Endothelial cell of umbilical vein (primary cell): ENCODE measurements around the gene C1RL. TPM values are rescaled to one million over a fixed set of nuclear protein-coding genes. Genes with fewer than 3 reads are reported as not detected.
A peak's percentile ranks its signal among the peaks of the same experiment; 100 is the strongest.

Experiments used
- BruUV-seq: library from RNA; stranded (reverse); fragments of 400-500 nt; replicated peaks from 2 replicates; lab custom pipeline; 2021; lab: Mats Ljungman, UMichigan
- CTCF ChIA-PET: fragments of 300-600, 350-600 bp; sonication (Branson Sonifier 250); formaldehyde crosslinking; loops from one replicate; lab custom pipeline; 2021; ENCODE audit warnings: antibody characterized with exemption, inconsistent platforms; lab: Charles Lee
- POLR2A ChIA-PET: fragments of 300-600, 350-600 bp; sonication (Branson Sonifier 250); formaldehyde crosslinking; loops from one replicate; lab custom pipeline; 2021; ENCODE audit warnings: antibody characterized with exemption, inconsistent platforms; lab: Charles Lee
- DNase-seq: peaks from one replicate; pipeline ENCODE4 v3.0.0-alpha.2; 2011; ENCODE audit warnings: low read depth, low spot score
- FAIRE-seq: peaks from 2 replicates; lab custom pipeline; 2011; peaks lifted over from hg19 to GRCh38; lab: Jason Lieb, UNC
- H2AFZ ChIP-seq: 2 replicates; pipeline ENCODE4 v1.6.0; 2012; ENCODE audit warnings: low read depth, low read length, control low read depth, inconsistent platforms
- H3K27ac ChIP-seq: 2 replicates; pipeline ENCODE4 v1.5.1; 2011; ENCODE audit warnings: low read depth, mild to moderate bottlenecking, control low read depth, low read length, moderate library complexity; ENCODE audit not compliant: insufficient read depth
- H3K27me3 ChIP-seq, 2 experiments: 2 replicates each; pipeline versions ENCODE4 v1.6.0 to v1.6.1; 2011; ENCODE audit warnings: low read length in 2 of 2, mixed read lengths in 1 of 2; ENCODE audit not compliant: control insufficient read depth in 2 of 2, insufficient read depth in 2 of 2
- H3K36me3 ChIP-seq, 2 experiments: 2 replicates in 1 of 2; 3 replicates in 1 of 2; pipeline ENCODE4 v1.5.1; 2011; ENCODE audit warnings: low read length in 2 of 2, mild to moderate bottlenecking in 1 of 2, moderate library complexity in 1 of 2; ENCODE audit not compliant: control insufficient read depth in 2 of 2, insufficient read depth in 2 of 2; ENCODE audit errors: extremely low read depth in 1 of 2
- H3K4me1 ChIP-seq: 3 replicates; pipeline ENCODE4 v1.5.1; 2011; ENCODE audit warnings: mild to moderate bottlenecking, low read length; ENCODE audit not compliant: control insufficient read depth, insufficient read depth; ENCODE audit errors: extremely low read depth
- H3K4me2 ChIP-seq: 2 replicates; pipeline ENCODE4 v1.6.1; 2011; ENCODE audit warnings: low read length, control low read depth, mixed read lengths; ENCODE audit not compliant: insufficient read depth
- H3K4me3 ChIP-seq, 3 experiments: fragments of 200-600 bp in 1 of 3; sonication (generic), shearing (Covaris generic) in 1 of 3; replicated peaks in 1 of 3; 2 replicates each; pipeline ENCODE4 v1.5.1; 2011 to 2016; ENCODE audit warnings: control low read depth in 3 of 3, low read length in 3 of 3, mild to moderate bottlenecking in 2 of 3, inconsistent platforms in 1 of 3, low read depth in 1 of 3, moderate library complexity in 1 of 3; ENCODE audit not compliant: insufficient read depth in 1 of 3
- H3K79me2 ChIP-seq: 2 replicates; pipeline ENCODE4 v1.6.0; 2012; ENCODE audit warnings: low read length, inconsistent platforms; ENCODE audit not compliant: control insufficient read depth, insufficient read depth
- H3K9ac ChIP-seq: replicated peaks from 2 replicates; pipeline ENCODE3; 2011; ENCODE audit warnings: low read length, control low read depth; ENCODE audit not compliant: insufficient read depth; ENCODE audit errors: extremely low read depth
- H3K9me1 ChIP-seq: replicated peaks from 3 replicates; pipeline ENCODE4 v1.6.0; 2011; ENCODE audit warnings: mild to moderate bottlenecking, low read length; ENCODE audit not compliant: control insufficient read depth, insufficient read depth; ENCODE audit errors: extremely low read depth
- H3K9me3 ChIP-seq: replicated peaks from 2 replicates; pipeline ENCODE4 v1.5.1; 2012; ENCODE audit warnings: low read length, inconsistent platforms; ENCODE audit not compliant: control insufficient read depth, insufficient read depth
- H4K20me1 ChIP-seq: replicated peaks from 2 replicates; pipeline ENCODE3; 2011; ENCODE audit warnings: mild to moderate bottlenecking, low read length; ENCODE audit not compliant: control insufficient read depth, insufficient read depth; ENCODE audit errors: extremely low read depth
- EZH2 ChIP-seq: IDR thresholded peaks from 2 replicates; pipeline ENCODE4 v1.6.1; 2012; ENCODE audit warnings: borderline replicate concordance, low read depth, mild to moderate bottlenecking, moderate library complexity, low read length, inconsistent platforms; ENCODE audit not compliant: severe bottlenecking
- FOS ChIP-seq: IDR thresholded peaks from 2 replicates; pipeline ENCODE4 v1.6.1; 2011; ENCODE audit warnings: mild to moderate bottlenecking, low read length, moderate library complexity, borderline replicate concordance; ENCODE audit not compliant: insufficient read depth
- GATA2 ChIP-seq: IDR thresholded peaks from 2 replicates; pipeline ENCODE4 v1.7.0; 2011; ENCODE audit warnings: low read depth, mild to moderate bottlenecking, moderate library complexity, mixed read lengths, low read length; ENCODE audit not compliant: insufficient read length, insufficient read depth
- JUN ChIP-seq: IDR thresholded peaks from 2 replicates; pipeline ENCODE4 v1.6.1; 2011; ENCODE audit warnings: borderline replicate concordance, low read depth; ENCODE audit not compliant: insufficient read length, insufficient read depth
- MAX ChIP-seq: IDR thresholded peaks from 2 replicates; pipeline ENCODE4 v1.6.1; 2011; ENCODE audit not compliant: insufficient read depth, insufficient read length
- MYC ChIP-seq: IDR thresholded peaks from one replicate; pipeline ENCODE4 v1.6.1; 2011; ENCODE audit warnings: mild to moderate bottlenecking, low read depth, low read length
- POLR2A ChIP-seq: IDR thresholded peaks from 2 replicates; pipeline ENCODE4 v1.6.1; 2012; ENCODE audit warnings: low read depth, mild to moderate bottlenecking, control low read depth, low read length
- POLR2AphosphoS5 ChIP-seq: IDR thresholded peaks from 2 replicates; pipeline ENCODE4 v1.6.1; 2012; ENCODE audit warnings: low read depth, mild to moderate bottlenecking, control low read depth, low read length, moderate library complexity; ENCODE audit not compliant: insufficient read depth
- dilution Hi-C: fragments of 300-500 bp; cut with MboI; formaldehyde crosslinking; loops from one replicate; pipeline ENCODE4 v1.15.0; 2019; ENCODE audit warnings: low sequenced_read_pairs; ENCODE audit not compliant: extremely low pct_ligation_motif_present
- intact Hi-C: fragments of 100-400 bp; cut with micrococcal nuclease; formaldehyde crosslinking; loops from one replicate; pipeline ENCODE4 v1.10.0; 2022
- polyA plus RNA-seq, 4 experiments: library from polyadenylated mRNA; depleted of rRNA in 3 of 4; stranded (reverse) in 3 of 4; unstranded in 1 of 4; fragments of >200 nt; gene quantifications; 2 replicates each; pipeline versions ENCODE4 v1.2.1 to v1.2.3, GENCODE V29; 2011 to 2012; ENCODE audit warnings: missing spikeins in 1 of 4
- total RNA-seq: library from RNA; stranded (reverse); gene quantifications from 2 replicates; pipeline ENCODE4 v1.2.3, GENCODE V29; 2021
- TF ChIP-seq, protein P1 (sequence below), 2 donors: IDR thresholded peaks; 1 replicate in 1 of 2; 2 replicates in 1 of 2; pipeline ENCODE4 v1.5.1; 2011; ENCODE audit warnings: low read length in 2 of 2, mild to moderate bottlenecking in 2 of 2, moderate library complexity in 2 of 2, control low read depth in 1 of 2, inconsistent platforms in 1 of 2, low read depth in 1 of 2; ENCODE audit not compliant: insufficient read depth in 1 of 2; ENCODE audit errors: extremely low read depth in 1 of 2

C1RL gene
- total and polyA plus RNA-seq, 2 donors (not counting 3 experiments of a cell fraction or from before 2014, with no cell fraction given): 20.9 to 25.0 TPM

- Histone ChIP-seq H3K4me2 (peak overlapping the region; percentile 84), H3K9me3 (no peaks in the 10 kb centered on the region), H3K79me2 (no peaks in the 10 kb centered on the region), H3K4me3 (peak overlapping the region in 2 of 3 experiments; percentile 51 to 70), H3K36me3 (no peaks in the 10 kb centered on the region), H4K20me1 (no peaks in the 10 kb centered on the region), H3K4me1 (peaks cover 6% of the 10 kb centered on the region), H3K27me3 (peaks cover 0 to 17% of the 10 kb centered on the region in 2 experiments), H3K27ac (no peak overlapping the region), H2AFZ (peak overlapping the region; percentile 99), H3K9me1 (no peaks in the 10 kb centered on the region), H3K9ac (no peak overlapping the region)
- no peak for DNase-seq
- no peak for FAIRE-seq
- no TSS peak for BruUV-seq
- intact Hi-C loops (loop anchor here (1.0 to 5.0 kb wide), 6 partner anchors 17 to 219 kb away; partner anchors contain the start of genes C12orf57, C1RL, EMG1 and LPCAT3), dilution Hi-C loops (no loop called here)
- CTCF ChIA-PET: interaction anchor here (0.6 to 4.5 kb wide), 5 partner anchors 18 to 222 kb away, joined by 3 to 19 read pairs (median 3); partner anchors contain the start of genes C12orf57 and RNU7-1
- TF ChIP-seq MAX: no peak
- no peak for TF ChIP-seq POLR2AphosphoS5
- TF ChIP-seq POLR2A: no peak
- no peak for TF ChIP-seq MYC
- no peak for TF ChIP-seq EZH2
- TF ChIP-seq, protein P1, sequence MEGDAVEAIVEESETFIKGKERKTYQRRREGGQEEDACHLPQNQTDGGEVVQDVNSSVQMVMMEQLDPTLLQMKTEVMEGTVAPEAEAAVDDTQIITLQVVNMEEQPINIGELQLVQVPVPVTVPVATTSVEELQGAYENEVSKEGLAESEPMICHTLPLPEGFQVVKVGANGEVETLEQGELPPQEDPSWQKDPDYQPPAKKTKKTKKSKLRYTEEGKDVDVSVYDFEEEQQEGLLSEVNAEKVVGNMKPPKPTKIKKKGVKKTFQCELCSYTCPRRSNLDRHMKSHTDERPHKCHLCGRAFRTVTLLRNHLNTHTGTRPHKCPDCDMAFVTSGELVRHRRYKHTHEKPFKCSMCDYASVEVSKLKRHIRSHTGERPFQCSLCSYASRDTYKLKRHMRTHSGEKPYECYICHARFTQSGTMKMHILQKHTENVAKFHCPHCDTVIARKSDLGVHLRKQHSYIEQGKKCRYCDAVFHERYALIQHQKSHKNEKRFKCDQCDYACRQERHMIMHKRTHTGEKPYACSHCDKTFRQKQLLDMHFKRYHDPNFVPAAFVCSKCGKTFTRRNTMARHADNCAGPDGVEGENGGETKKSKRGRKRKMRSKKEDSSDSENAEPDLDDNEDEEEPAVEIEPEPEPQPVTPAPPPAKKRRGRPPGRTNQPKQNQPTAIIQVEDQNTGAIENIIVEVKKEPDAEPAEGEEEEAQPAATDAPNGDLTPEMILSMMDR (IDR thresholded peaks at IDR 0.05; ENCODE audit: extremely low read depth in 1 of 2, insufficient read depth in 1 of 2, low read depth in 1 of 2, low read length in 2 of 2): no peak
- no peak for TF ChIP-seq GATA2
- no peak for TF ChIP-seq JUN
- no peak for TF ChIP-seq FOS
- POLR2A ChIA-PET: no interaction called here
These were observed 17.3 kb downstream of the C1RL start for GRCh38 chr12:7091660-7092228.
